CD14-positive monocyte (primary cell): ENCODE results near the gene KDM4F. TPM values are rescaled to one million over a fixed set of nuclear protein-coding genes. Genes with fewer than 3 reads are reported as not detected.

Source experiments
- DNase-seq, 3 donors: peaks; one replicate each; pipeline ENCODE4 v3.0.0-alpha.2; 2011 to 2022
- H2AFZ ChIP-seq: 2 replicates; pipeline ENCODE4 v1.6.0; 2012; ENCODE audit warnings: mild to moderate bottlenecking, low read depth, low read length, inconsistent platforms; ENCODE audit not compliant: insufficient read depth, poor library complexity, severe bottlenecking
- H3K27ac ChIP-seq, 2 donors: 1 replicate in 1 of 2; 2 replicates in 1 of 2; pipeline ENCODE4 v1.5.1; 2012 to 2013; ENCODE audit warnings: low read length in 2 of 2, control low read depth in 1 of 2, inconsistent platforms in 1 of 2, low read depth in 1 of 2, mild to moderate bottlenecking in 1 of 2
- H3K27me3 ChIP-seq, 2 donors: one replicate each; pipeline versions ENCODE4 v1.6.0 to v1.6.1; 2011 to 2013; ENCODE audit warnings: low read length in 2 of 2; ENCODE audit not compliant: control insufficient read depth in 2 of 2, insufficient read depth in 2 of 2
- H3K36me3 ChIP-seq, 2 donors: replicated peaks in 1 of 2; 1 replicate in 1 of 2; 2 replicates in 1 of 2; pipeline versions ENCODE4 v1.5.1 to v1.6.1; 2012 to 2013; ENCODE audit warnings: low read length in 2 of 2, control low read depth in 1 of 2, inconsistent platforms in 1 of 2, mild to moderate bottlenecking in 1 of 2; ENCODE audit not compliant: insufficient read depth in 2 of 2, control insufficient read depth in 1 of 2
- H3K4me1 ChIP-seq, 2 donors: 1 replicate in 1 of 2; 2 replicates in 1 of 2; pipeline versions ENCODE4 v1.5.1 to v1.6.1; 2012 to 2013; ENCODE audit warnings: low read length in 2 of 2, control low read depth in 1 of 2, inconsistent platforms in 1 of 2, mild to moderate bottlenecking in 1 of 2, moderate library complexity in 1 of 2; ENCODE audit not compliant: insufficient read depth in 2 of 2, control insufficient read depth in 1 of 2
- H3K4me2 ChIP-seq: replicated peaks from 2 replicates; pipeline ENCODE3; 2012; ENCODE audit warnings: low read length, moderate library complexity, mild to moderate bottlenecking; ENCODE audit not compliant: poor library complexity, severe bottlenecking; ENCODE audit errors: extremely low read depth
- H3K4me3 ChIP-seq, 3 experiments: fragments of 200-600 bp in 1 of 3; sonication (generic) in 1 of 3; replicated peaks in 1 of 3; 1 replicate in 2 of 3; 2 replicates in 1 of 3; pipeline ENCODE4 v1.5.1; 2011 to 2013; ENCODE audit warnings: low read length in 3 of 3, mild to moderate bottlenecking in 3 of 3, control low read depth in 2 of 3, low read depth in 2 of 3, inconsistent platforms in 1 of 3, moderate library complexity in 1 of 3
- H3K79me2 ChIP-seq: 2 replicates; pipeline ENCODE4 v1.6.0; 2012; ENCODE audit warnings: mild to moderate bottlenecking, control low read depth, inconsistent platforms, low read length, moderate library complexity; ENCODE audit not compliant: insufficient read depth
- H3K9ac ChIP-seq: 2 replicates; pipeline ENCODE4 v1.6.0; 2017; ENCODE audit warnings: low read length, mild to moderate bottlenecking; ENCODE audit not compliant: insufficient read depth, poor library complexity, severe bottlenecking
- H3K9me3 ChIP-seq, 2 donors: replicated peaks in 1 of 2; 1 replicate in 1 of 2; 2 replicates in 1 of 2; pipeline versions ENCODE4 v1.5.1 to v1.6.1; 2012 to 2013; ENCODE audit warnings: low read length in 2 of 2, control low read depth in 1 of 2; ENCODE audit not compliant: control insufficient read depth in 1 of 2, insufficient read depth in 1 of 2
- H4K20me1 ChIP-seq: 2 replicates; pipeline ENCODE4 v1.6.0; 2012; ENCODE audit warnings: mild to moderate bottlenecking, low read length, control low read depth, moderate library complexity; ENCODE audit not compliant: insufficient read depth
- H3K27ac Mint-ChIP-seq, 7 donors: one replicate each; pipeline ENCODE4 v1.8.0; 2020; ENCODE audit warnings: mild to moderate bottlenecking in 7 of 7, mixed read lengths in 7 of 7, moderate library complexity in 6 of 7, inconsistent platforms in 2 of 7
- H3K27me3 Mint-ChIP-seq, 3 donors: one replicate each; pipeline ENCODE4 v1.8.0; 2021 to 2022; ENCODE audit warnings: low read depth in 3 of 3, mild to moderate bottlenecking in 3 of 3, mixed read lengths in 3 of 3, moderate library complexity in 3 of 3, inconsistent platforms in 1 of 3
- H3K36me3 Mint-ChIP-seq, 2 donors: one replicate each; pipeline ENCODE4 v1.8.0; 2020; ENCODE audit warnings: mixed read lengths in 2 of 2, inconsistent platforms in 1 of 2, mild to moderate bottlenecking in 1 of 2
- H3K4me1 Mint-ChIP-seq: one replicate; pipeline ENCODE4 v1.8.0; 2020; ENCODE audit warnings: mild to moderate bottlenecking, mixed read lengths
- H3K4me3 Mint-ChIP-seq, 2 donors: one replicate each; pipeline ENCODE4 v1.8.0; 2020; ENCODE audit warnings: mild to moderate bottlenecking in 2 of 2, mixed read lengths in 2 of 2, moderate library complexity in 1 of 2
- H3K9me3 Mint-ChIP-seq, 7 donors: one replicate each; pipeline ENCODE4 v1.8.0; 2020 to 2022; ENCODE audit warnings: mixed read lengths in 7 of 7, mild to moderate bottlenecking in 6 of 7, moderate library complexity in 6 of 7, inconsistent platforms in 2 of 7
- CTCF ChIP-seq: fragments of 200-600 bp; IDR thresholded peaks from one replicate; pipeline ENCODE4 v1.8.0; 2022; ENCODE audit warnings: antibody characterized with exemption, mild to moderate bottlenecking
- WGBS: methylation state at CpG from one replicate; pipeline ENCODE4 v1.1.5; 2013; ENCODE audit warnings: missing lambda C conversion rate; ENCODE audit not compliant: insufficient coverage; 5-methylcytosine and 5-hydroxymethylcytosine counted together
- intact Hi-C, 2 donors: fragments of 100-400 bp; cut with micrococcal nuclease; formaldehyde crosslinking; loops; one replicate each; pipeline versions ENCODE4 v1.15.0 to v1.15.1; 2023
- polyA plus RNA-seq, 3 donors: library from polyadenylated mRNA; depleted of rRNA in 1 of 3; unstranded in 2 of 3; stranded (reverse) in 1 of 3; fragments of 300-500 nt in 2 of 3; fragments of >200 nt in 1 of 3; fragmentation: Illumina TruSeq in 2 of 3; gene quantifications; 1 replicate in 2 of 3; 2 replicates in 1 of 3; pipeline ENCODE4 v1.2.3, GENCODE V29; 2012 to 2021

The KDM4F gene
- polyA plus RNA-seq, 3 donors: not detected

- H3K9me3 Mint-ChIP-seq: peaks cover 0 to 3% (median 0%) of the 10 kb centered on the region in 7 donors
- no peak overlapping the region for H3K4me3 Mint-ChIP-seq
- H4K20me1 ChIP-seq: no peaks in the 10 kb centered on the region
- no CpG with 5 or more reads among the region's 3 CpGs for WGBS
- no peaks in the 10 kb centered on the region for H3K4me1 Mint-ChIP-seq
- no peak overlapping the region for H3K27ac Mint-ChIP-seq
- no peak overlapping the region for H3K4me2 ChIP-seq
- peaks cover 0 to 4% (median 3%) of the 10 kb centered on the region in 3 donors for H3K27me3 Mint-ChIP-seq
- H3K36me3 ChIP-seq: no peaks in the 10 kb centered on the region
- intact Hi-C loops: no loop called here
- no peak overlapping the region for H3K4me3 ChIP-seq
- no peaks in the 10 kb centered on the region for H3K79me2 ChIP-seq
- H3K36me3 Mint-ChIP-seq: no peaks in the 10 kb centered on the region
- H3K9ac ChIP-seq: no peak overlapping the region
- no peaks in the 10 kb centered on the region for H3K4me1 ChIP-seq
- no peak overlapping the region for H3K27ac ChIP-seq
- no peaks in the 10 kb centered on the region for H3K9me3 ChIP-seq
- H2AFZ ChIP-seq: no peak overlapping the region
- H3K27me3 ChIP-seq: no peaks in the 10 kb centered on the region
- no peak for DNase-seq
- TF ChIP-seq CTCF: no peak
Measured at GRCh38 chr11:95028357-95028756, 20.9 kb upstream of the KDM4F start.

- no peak for DNase-seq
- Mint-ChIP-seq H3K4me1 (no peaks in the 10 kb centered on the region), H3K36me3 (no peaks in the 10 kb centered on the region), H3K27ac (no peak overlapping the region), H3K9me3 (peaks cover 1 to 8% (median 3%) of the 10 kb centered on the region in 7 donors), H3K27me3 (peaks cover 12 to 34% (median 13%) of the 10 kb centered on the region in 3 donors), H3K4me3 (no peak overlapping the region)
- Histone ChIP-seq H4K20me1 (no peaks in the 10 kb centered on the region), H3K4me3 (no peak overlapping the region), H3K27ac (no peak overlapping the region), H3K9ac (no peak overlapping the region), H2AFZ (no peak overlapping the region), H3K36me3 (no peaks in the 10 kb centered on the region), H3K4me2 (no peak overlapping the region), H3K27me3 (peaks cover 12 to 14% of the 10 kb centered on the region in 2 donors), H3K4me1 (no peaks in the 10 kb centered on the region), H3K9me3 (peaks cover 0 to 4% of the 10 kb centered on the region in 2 donors), H3K79me2 (no peaks in the 10 kb centered on the region)
- TF ChIP-seq CTCF: no peak
- intact Hi-C loops: no loop called here
- 86% methylated on average over 1 of the region's 1 CpG for WGBS
Measured at GRCh38 chr11:95033051-95033450, 16.2 kb upstream of the KDM4F start.
